H1 (cell line): ENCODE data around the gene SRSF12.

ENCODE experiments used
- BCL11A ChIP-seq, 2 experiments: IDR thresholded peaks; one replicate each; pipeline ENCODE4 v1.6.1; 2011; ENCODE audit warnings: low read depth in 2 of 2, low read length in 2 of 2, mild to moderate bottlenecking in 2 of 2
- CEBPB ChIP-seq: IDR thresholded peaks from 2 replicates; pipeline ENCODE4 v1.6.1; 2012; ENCODE audit warnings: low read depth, low read length
- CREB1 ChIP-seq: IDR thresholded peaks from 2 replicates; pipeline ENCODE4 v1.6.1; 2012; ENCODE audit warnings: inconsistent platforms
- GABPA ChIP-seq: IDR thresholded peaks from 2 replicates; pipeline ENCODE4 v1.6.1; 2011; ENCODE audit warnings: mild to moderate bottlenecking, low read length, moderate library complexity, borderline replicate concordance; ENCODE audit not compliant: insufficient read depth
- NRF1 ChIP-seq: IDR thresholded peaks from 2 replicates; pipeline ENCODE4 v1.6.1; 2011; ENCODE audit warnings: mild to moderate bottlenecking, low read depth, low read length, improper control_type of control experiment
- PHF8 ChIP-seq: fragments of 200-600 bp; sonication (generic); conservative IDR thresholded peaks from 2 replicates; pipeline ENCODE4 v1.7.1; 2012; ENCODE audit warnings: low read depth, mild to moderate bottlenecking, inconsistent platforms, low read length, moderate library complexity
- POLR2A ChIP-seq, 2 experiments: IDR thresholded peaks; 1 replicate in 1 of 2; 2 replicates in 1 of 2; pipeline ENCODE4 v1.6.1; 2011; ENCODE audit warnings: low read depth in 2 of 2, low read length in 2 of 2, mild to moderate bottlenecking in 2 of 2; ENCODE audit errors: control extremely low read depth in 1 of 2
- POLR2AphosphoS5 ChIP-seq: IDR thresholded peaks from 2 replicates; pipeline ENCODE4 v1.6.1; 2011; ENCODE audit warnings: low read depth, low read length
- RNF2 ChIP-seq: fragments of 200-900, 300-1000 bp; sonication (generic); IDR thresholded peaks from 2 replicates; pipeline ENCODE4 v1.7.1; 2016; ENCODE audit warnings: borderline replicate concordance, low read depth, mild to moderate bottlenecking, antibody characterized with exemption, low read length; ENCODE audit not compliant: poor library complexity, severe bottlenecking; ENCODE audit errors: missing control alignments
- TF ChIP-seq, protein P1 (sequence below), 3 experiments: IDR thresholded peaks; 1 replicate in 2 of 3; 2 replicates in 1 of 3; pipeline versions ENCODE4 v1.5.1 to v1.6.1; 2011; ENCODE audit warnings: low read length in 3 of 3, mild to moderate bottlenecking in 3 of 3, inconsistent platforms in 2 of 3, low read depth in 1 of 3, moderate library complexity in 1 of 3; ENCODE audit not compliant: insufficient read depth in 1 of 3; ENCODE audit errors: control extremely low read depth in 1 of 3
- TF ChIP-seq, protein P2 (sequence below): IDR thresholded peaks from 2 replicates; pipeline ENCODE4 v1.6.1; 2011; ENCODE audit warnings: low read depth, mild to moderate bottlenecking, low read length; ENCODE audit not compliant: insufficient read depth
- TF ChIP-seq, protein P3 (sequence below): IDR thresholded peaks from 2 replicates; pipeline ENCODE4 v1.6.1; 2012; ENCODE audit warnings: inconsistent platforms

DNA sequence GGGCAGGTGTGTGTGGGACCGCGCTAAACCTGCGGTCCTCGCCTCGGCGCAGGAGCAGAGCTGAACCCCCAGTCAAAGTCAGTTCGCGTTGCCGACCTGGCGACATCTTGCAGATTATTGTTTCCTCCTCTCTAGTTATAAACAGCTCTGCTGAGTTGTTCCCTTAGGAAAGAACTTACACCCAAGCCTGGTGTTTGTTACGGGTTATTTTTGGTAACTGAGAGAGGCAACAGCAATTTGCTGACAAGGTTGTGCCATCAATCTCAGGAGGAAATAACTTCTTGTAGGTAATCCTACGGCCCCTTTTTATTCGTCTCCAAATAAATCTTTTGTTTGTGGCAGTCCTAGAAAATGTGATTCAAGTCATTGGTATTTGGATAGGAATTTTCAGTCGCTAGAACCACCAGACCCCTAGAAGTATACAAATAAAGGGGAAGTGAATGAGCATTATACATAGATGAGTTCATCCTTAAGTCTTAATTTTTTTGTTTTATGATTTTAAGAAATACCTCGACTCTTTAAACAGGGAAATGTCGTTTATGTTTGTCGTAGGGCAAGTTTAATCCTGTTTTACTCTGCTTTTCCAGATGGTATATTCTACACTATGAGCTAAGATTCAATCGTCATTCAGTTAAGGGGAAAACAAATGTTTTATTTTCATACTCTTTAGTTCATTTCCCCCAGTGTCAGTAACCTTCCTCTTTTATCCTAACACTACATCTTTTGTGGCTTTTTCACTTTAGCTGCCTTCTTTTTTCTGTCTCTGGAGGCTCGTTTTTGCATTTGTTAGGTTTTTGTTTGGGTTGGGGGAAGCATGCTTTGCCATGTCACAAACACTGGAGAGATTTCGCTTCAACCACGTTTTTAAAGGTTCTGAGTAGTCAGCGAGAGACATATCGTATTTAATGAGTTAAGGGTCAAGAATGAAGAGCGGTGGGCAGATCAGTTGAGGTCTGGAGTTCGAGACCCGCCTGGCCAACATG lies 29.1 kb upstream of the SRSF12 start:
- no peak for TF ChIP-seq POLR2A (IDR thresholded peaks at IDR 0.05; ENCODE audit: control extremely low read depth in 1 of 2, low read depth in 2 of 2, low read length in 2 of 2)
- TF ChIP-seq, protein P1, sequence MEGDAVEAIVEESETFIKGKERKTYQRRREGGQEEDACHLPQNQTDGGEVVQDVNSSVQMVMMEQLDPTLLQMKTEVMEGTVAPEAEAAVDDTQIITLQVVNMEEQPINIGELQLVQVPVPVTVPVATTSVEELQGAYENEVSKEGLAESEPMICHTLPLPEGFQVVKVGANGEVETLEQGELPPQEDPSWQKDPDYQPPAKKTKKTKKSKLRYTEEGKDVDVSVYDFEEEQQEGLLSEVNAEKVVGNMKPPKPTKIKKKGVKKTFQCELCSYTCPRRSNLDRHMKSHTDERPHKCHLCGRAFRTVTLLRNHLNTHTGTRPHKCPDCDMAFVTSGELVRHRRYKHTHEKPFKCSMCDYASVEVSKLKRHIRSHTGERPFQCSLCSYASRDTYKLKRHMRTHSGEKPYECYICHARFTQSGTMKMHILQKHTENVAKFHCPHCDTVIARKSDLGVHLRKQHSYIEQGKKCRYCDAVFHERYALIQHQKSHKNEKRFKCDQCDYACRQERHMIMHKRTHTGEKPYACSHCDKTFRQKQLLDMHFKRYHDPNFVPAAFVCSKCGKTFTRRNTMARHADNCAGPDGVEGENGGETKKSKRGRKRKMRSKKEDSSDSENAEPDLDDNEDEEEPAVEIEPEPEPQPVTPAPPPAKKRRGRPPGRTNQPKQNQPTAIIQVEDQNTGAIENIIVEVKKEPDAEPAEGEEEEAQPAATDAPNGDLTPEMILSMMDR (IDR thresholded peaks at IDR 0.05; ENCODE audit: control extremely low read depth in 1 of 3, insufficient read depth in 1 of 3, low read depth in 1 of 3, low read length in 3 of 3): no peak
- TF ChIP-seq CEBPB: no peak
- TF ChIP-seq, protein P2, sequence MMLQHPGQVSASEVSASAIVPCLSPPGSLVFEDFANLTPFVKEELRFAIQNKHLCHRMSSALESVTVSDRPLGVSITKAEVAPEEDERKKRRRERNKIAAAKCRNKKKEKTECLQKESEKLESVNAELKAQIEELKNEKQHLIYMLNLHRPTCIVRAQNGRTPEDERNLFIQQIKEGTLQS: no peak
- TF ChIP-seq GABPA: no peak
- no peak for TF ChIP-seq BCL11A (IDR thresholded peaks at IDR 0.05; ENCODE audit: low read depth in 2 of 2, low read length in 2 of 2)
- no peak for TF ChIP-seq RNF2
- no peak for TF ChIP-seq PHF8
- no peak for TF ChIP-seq NRF1
- no peak for TF ChIP-seq CREB1
- TF ChIP-seq POLR2AphosphoS5: no peak
- TF ChIP-seq, protein P3, sequence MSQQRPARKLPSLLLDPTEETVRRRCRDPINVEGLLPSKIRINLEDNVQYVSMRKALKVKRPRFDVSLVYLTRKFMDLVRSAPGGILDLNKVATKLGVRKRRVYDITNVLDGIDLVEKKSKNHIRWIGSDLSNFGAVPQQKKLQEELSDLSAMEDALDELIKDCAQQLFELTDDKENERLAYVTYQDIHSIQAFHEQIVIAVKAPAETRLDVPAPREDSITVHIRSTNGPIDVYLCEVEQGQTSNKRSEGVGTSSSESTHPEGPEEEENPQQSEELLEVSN: no peak; the same call in 1 of the 2 replicates
